SU-DHL-6 (cell line): ENCODE results near the gene NACC2.

Source experiments
- EZH2phosphoT487 ChIP-seq: fragments of 200-600 bp; sonication (generic), shearing (Covaris generic); conservative IDR thresholded peaks from 2 replicates; pipeline ENCODE4 v1.6.1; 2018; ENCODE audit warnings: mild to moderate bottlenecking, antibody characterized with exemption, low read length, moderate library complexity, mixed read lengths
- TF ChIP-seq, protein P1 (sequence below): fragments of 200-600 bp; sonication (generic); IDR thresholded peaks from one replicate; pipeline ENCODE4 v1.5.1; 2017; ENCODE audit warnings: antibody characterized with exemption, mild to moderate bottlenecking, low read length, moderate library complexity; ENCODE audit not compliant: insufficient read depth, poor library complexity, severe bottlenecking

- TF ChIP-seq, protein P1, sequence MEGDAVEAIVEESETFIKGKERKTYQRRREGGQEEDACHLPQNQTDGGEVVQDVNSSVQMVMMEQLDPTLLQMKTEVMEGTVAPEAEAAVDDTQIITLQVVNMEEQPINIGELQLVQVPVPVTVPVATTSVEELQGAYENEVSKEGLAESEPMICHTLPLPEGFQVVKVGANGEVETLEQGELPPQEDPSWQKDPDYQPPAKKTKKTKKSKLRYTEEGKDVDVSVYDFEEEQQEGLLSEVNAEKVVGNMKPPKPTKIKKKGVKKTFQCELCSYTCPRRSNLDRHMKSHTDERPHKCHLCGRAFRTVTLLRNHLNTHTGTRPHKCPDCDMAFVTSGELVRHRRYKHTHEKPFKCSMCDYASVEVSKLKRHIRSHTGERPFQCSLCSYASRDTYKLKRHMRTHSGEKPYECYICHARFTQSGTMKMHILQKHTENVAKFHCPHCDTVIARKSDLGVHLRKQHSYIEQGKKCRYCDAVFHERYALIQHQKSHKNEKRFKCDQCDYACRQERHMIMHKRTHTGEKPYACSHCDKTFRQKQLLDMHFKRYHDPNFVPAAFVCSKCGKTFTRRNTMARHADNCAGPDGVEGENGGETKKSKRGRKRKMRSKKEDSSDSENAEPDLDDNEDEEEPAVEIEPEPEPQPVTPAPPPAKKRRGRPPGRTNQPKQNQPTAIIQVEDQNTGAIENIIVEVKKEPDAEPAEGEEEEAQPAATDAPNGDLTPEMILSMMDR: no peak
- no peak for TF ChIP-seq EZH2phosphoT487
Measured at GRCh38 chr9:135997090-135998015, 97.7 kb downstream of the NACC2 start.
